AG09319 (cell line): ENCODE data around the gene ANXA2R.

Experiments used
- DNase-seq: peaks from one replicate; pipeline ENCODE4 v3.0.0-alpha.2; 2010; ENCODE audit warnings: low read depth; ENCODE audit errors: extremely low read depth
- CTCF ChIP-seq: IDR thresholded peaks from 2 replicates; pipeline ENCODE4 v1.5.1; 2011; ENCODE audit warnings: low read depth, mild to moderate bottlenecking, inconsistent platforms, low read length, moderate library complexity

ANXA2R gene

GRCh38 chr5:42995360-42995751, 44.8 kb downstream of the ANXA2R start:
- no peak for DNase-seq
- TF ChIP-seq CTCF = no peak

- DNase-seq = no peak
- TF ChIP-seq CTCF = peak; percentile 76
Measured at GRCh38 chr5:42994555-42995359, 45.4 kb downstream of the ANXA2R start.

- no peak for TF ChIP-seq CTCF
- no peak for DNase-seq
Measured at GRCh38 chr5:42994246-42994554, 45.9 kb downstream of the ANXA2R start.

GRCh38 chr5:42993516-42994245, 46.4 kb downstream of the ANXA2R start:
- no peak for DNase-seq

GRCh38 chr5:42992088-42992879, 47.8 kb downstream of the ANXA2R start:
- TF ChIP-seq CTCF = no peak
- DNase-seq = no peak

More at GRCh38 chr5:42993516-42994245, 46.4 kb downstream of the ANXA2R start:
- TF ChIP-seq CTCF = no peak

GRCh38 chr5:42991404-42992087, 48.6 kb downstream of the ANXA2R start:
- TF ChIP-seq CTCF = no peak
- DNase-seq = no peak
